BE2C (cell line): Measurements from ENCODE around the gene CDH6.
A peak's percentile ranks its signal among the peaks of the same experiment; 100 is the strongest.

Experiments
- DNase-seq: peaks from one replicate; pipeline ENCODE4 v3.0.0-alpha.2; 2020
- H3K27me3 ChIP-seq: fragments of 250-450 bp; sonication (Bioruptor Pico); 2 replicates; pipeline ENCODE4 v1.5.1; 2020; ENCODE audit warnings: mild to moderate bottlenecking
- H3K36me3 ChIP-seq: fragments of 250-450 bp; sonication (Bioruptor Pico); 2 replicates; pipeline ENCODE4 v1.5.1; 2020; ENCODE audit warnings: mild to moderate bottlenecking
- H3K4me1 ChIP-seq: fragments of 250-450 bp; sonication (Bioruptor Pico); 2 replicates; pipeline ENCODE4 v1.5.1; 2020
- H3K4me3 ChIP-seq: 2 replicates; pipeline ENCODE4 v1.5.1; 2011; ENCODE audit warnings: low read depth, low read length
- H3K9me3 ChIP-seq: fragments of 250-450 bp; sonication (Bioruptor Pico); 2 replicates; pipeline ENCODE4 v1.5.1; 2020
- CTCF ChIP-seq: IDR thresholded peaks from 2 replicates; pipeline ENCODE4 v1.5.1; 2012; ENCODE audit warnings: mild to moderate bottlenecking, low read depth, low read length

The CDH6 gene

GRCh38 chr5:31303688-31304087 is 110.2 kb downstream of the CDH6 start:
- Histone ChIP-seq H3K9me3 (no peaks in the 10 kb centered on the region), H3K27me3 (no peaks in the 10 kb centered on the region), H3K36me3 (no peaks in the 10 kb centered on the region), H3K4me1 (no peaks in the 10 kb centered on the region), H3K4me3 (no peak overlapping the region)
- no peak for DNase-seq
- no peak for TF ChIP-seq CTCF

- Histone ChIP-seq H3K36me3 (no peaks in the 10 kb centered on the region), H3K4me1 (no peaks in the 10 kb centered on the region), H3K27me3 (no peaks in the 10 kb centered on the region), H3K9me3 (no peaks in the 10 kb centered on the region), H3K4me3 (no peak overlapping the region)
- DNase-seq, result no peak
- no peak for TF ChIP-seq CTCF
Observed at GRCh38 chr5:31317665-31318064, 124.2 kb downstream of the CDH6 start.

DNA sequence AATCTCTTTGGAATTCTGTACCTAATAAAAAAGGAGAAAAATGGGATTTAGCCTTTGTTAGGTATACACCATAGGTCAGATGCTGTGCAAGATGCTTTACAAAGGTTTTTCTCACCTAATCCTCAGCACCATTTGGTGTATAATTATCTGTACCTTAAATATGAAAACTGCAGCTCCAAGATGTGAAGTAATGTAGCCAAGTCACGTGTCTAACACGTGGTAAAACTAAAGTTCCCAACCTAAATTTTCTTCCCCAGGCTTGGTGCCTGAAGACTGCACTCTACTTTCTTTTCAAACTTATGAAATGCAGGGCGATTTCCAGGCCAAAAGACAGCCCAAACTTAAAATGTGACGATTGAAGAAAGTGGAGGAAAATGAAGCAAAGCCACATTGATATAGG is 125.8 kb downstream of the CDH6 start:
- Histone ChIP-seq H3K4me1 (no peaks in the 10 kb centered on the region), H3K9me3 (no peaks in the 10 kb centered on the region), H3K27me3 (no peaks in the 10 kb centered on the region), H3K36me3 (no peaks in the 10 kb centered on the region), H3K4me3 (no peak overlapping the region)
- no peak for DNase-seq
- TF ChIP-seq CTCF, result no peak

- Histone ChIP-seq H3K4me3 (no peak overlapping the region), H3K27me3 (no peaks in the 10 kb centered on the region), H3K36me3 (no peaks in the 10 kb centered on the region), H3K9me3 (no peaks in the 10 kb centered on the region), H3K4me1 (peaks cover 10% of the 10 kb centered on the region)
- no peak for DNase-seq
- TF ChIP-seq CTCF, result no peak
Observed at GRCh38 chr5:31322946-31323345, 129.5 kb downstream of the CDH6 start.

GRCh38 chr5:31324842-31325241 is 131.4 kb downstream of the CDH6 start:
- Histone ChIP-seq H3K9me3 (no peaks in the 10 kb centered on the region), H3K4me1 (peaks cover 11% of the 10 kb centered on the region), H3K36me3 (no peaks in the 10 kb centered on the region), H3K4me3 (no peak overlapping the region), H3K27me3 (no peaks in the 10 kb centered on the region)
- no peak for TF ChIP-seq CTCF
- DNase-seq, result no peak

- TF ChIP-seq CTCF, result no peak
- no peaks in the 10 kb centered on the region for H3K27me3 ChIP-seq
- no peaks in the 10 kb centered on the region for H3K9me3 ChIP-seq
- H3K36me3 ChIP-seq, result no peaks in the 10 kb centered on the region
- peaks cover 13% of the 10 kb centered on the region for H3K4me1 ChIP-seq
- no peak for DNase-seq
- H3K4me3 ChIP-seq, result peak overlapping the region; percentile 5; the same call in 1 of the 2 replicates
Observed at GRCh38 chr5:31328040-31328733, 134.7 kb downstream of the CDH6 start.
